T1000 (cell line): ENCODE results near the gene CCN2.

Experiments used
- DNase-seq: peaks from one replicate; lab custom pipeline; 2025; ENCODE audit warnings: mixed read lengths; lab: John Stamatoyannopoulos, UW

The CCN2 gene

DNA sequence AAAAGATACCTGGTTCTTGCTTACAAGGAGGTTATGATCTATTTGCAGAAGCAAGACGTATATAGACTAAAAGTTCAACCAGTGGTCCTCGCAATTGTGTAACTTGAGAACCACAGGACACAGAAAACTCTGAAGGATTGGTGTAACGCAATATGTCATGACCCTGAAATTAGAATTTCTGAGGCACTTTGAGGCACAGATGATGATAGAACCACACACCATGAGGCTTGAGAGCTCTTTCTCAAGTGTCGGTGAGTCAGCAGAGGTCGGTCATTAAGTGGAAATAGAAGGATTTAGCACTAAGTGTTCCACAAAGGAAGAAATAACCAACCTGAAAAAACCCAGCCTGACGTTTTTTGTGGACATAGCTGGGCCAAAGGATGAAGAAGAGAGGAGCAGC, 15.3 kb upstream of the CCN2 start:
- no peak for DNase-seq

DNA sequence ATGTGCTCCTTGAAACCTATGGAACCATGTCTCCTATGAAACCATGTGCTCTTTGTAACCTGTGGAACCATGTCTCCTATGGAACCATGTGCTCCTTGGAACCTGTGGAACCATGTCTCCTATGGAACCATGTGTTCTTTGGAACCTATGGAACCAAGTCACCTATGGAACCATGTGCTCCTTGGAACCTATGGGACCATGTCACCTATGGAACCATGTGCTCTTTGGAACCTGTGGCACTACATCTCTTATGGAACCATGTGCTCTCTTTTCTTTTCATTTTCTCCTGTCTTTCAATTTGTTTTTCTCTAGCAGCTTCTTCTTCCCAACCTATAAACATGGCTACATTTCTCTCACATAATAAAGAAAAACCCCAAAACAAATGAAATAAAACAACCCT, 11.9 kb upstream of the CCN2 start:
- no peak for DNase-seq

GRCh38 chr6:131960371-131961133, 9.4 kb upstream of the CCN2 start:
- DNase-seq, result no peak

DNA sequence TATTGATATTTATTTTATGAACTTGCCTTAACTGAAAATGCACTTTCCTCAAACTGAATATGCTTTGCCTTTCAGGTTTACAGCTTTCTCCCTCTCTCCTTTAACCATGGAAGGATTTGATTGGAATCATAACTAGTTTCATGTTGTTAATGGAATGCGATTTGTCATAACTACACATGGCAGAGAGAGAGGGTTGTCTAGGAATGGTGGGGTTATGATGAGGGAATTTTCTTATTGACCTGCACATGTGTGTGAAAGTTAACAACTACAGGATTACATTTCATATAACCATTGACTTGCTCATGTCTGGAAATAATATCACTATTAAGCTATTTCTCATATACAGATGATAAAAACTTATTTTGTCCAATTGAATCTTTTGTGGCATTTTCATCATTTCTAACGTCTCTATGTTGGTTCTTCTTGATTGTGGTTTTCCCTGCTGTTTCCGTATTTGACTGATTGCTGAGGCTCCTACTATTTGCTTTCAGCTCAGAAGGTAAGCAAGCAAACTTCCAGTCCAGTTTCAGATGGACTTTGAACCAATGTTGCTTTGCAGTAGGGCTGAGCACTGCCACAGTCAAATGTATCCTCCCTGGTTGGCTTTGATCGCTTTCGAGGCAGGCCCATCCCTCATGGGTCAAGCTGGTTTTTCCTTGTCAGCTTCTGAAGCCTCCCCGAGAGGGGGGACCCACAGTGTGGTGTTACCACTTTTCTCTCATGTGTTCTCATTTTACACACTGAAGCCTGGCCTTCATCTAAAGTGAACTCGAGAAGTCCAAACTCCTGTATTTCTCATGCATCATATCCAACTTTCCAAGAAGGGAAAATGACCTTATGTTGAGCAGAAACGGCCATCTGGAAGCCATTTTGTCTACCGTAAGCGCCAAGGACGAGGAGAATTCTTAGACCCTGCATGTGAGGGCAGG, 7.6 kb upstream of the CCN2 start:
- DNase-seq, result no peak

DNA sequence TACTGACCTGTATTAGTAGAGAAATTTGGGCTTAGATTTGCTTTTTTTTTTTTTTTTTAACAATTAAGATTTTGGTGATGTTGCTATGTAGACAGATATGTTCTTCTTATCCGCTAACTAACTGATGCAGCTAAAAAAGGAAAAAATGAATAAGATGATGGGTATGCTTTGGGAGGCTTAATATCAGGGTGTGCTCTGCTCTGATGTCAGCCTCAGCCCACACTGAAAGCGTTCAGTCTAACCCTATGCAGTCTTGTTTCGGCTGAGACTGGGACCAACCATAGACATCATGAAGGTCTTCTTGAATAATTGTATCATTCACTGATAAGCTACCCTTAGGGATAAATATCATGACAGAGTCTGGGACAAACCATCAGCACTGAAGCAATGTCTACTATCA, 6.9 kb upstream of the CCN2 start:
- DNase-seq, result no peak

DNA sequence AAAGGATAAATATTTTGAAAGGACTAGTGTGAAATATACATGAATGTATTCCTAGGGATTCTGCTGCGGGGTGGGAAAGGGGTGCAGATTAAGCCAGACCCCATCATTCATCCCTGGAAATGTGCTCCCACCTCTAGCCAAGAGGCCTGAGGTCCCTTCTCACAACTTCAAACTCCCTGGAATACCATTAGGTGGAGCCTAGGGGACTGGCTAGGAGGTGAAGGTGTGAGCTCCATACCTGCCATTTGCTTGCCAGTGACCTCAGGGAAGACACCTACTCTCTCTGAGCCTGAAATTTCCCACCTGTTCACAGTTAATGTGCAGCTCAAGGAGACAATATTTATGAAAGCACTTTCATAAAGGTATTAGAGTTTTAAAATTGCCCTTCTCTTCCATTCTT, 4.7 kb upstream of the CCN2 start:
- DNase-seq, result no peak

DNA sequence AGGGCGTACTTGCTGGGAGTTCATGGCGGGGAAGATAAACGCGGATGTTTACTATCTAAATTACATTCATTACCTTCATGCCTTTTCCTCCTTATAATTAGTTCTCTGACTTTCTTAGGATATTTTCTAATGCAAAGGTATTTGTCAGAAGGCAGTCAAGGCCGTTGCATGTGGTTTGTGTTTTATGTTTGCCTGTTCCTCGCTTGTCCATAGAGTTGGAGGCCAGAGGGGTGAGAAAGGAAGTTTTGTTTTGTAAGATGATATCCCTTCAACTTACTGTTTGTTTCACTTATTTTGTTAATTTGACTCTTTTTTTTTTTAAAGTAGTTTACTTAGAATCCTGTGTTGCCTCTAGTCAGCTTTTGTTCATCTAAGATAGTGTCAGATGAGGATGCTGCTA, 4.0 kb upstream of the CCN2 start:
- DNase-seq, result no peak

GRCh38 chr6:131954775-131955107, 3.6 kb upstream of the CCN2 start:
- peak; percentile 21 for DNase-seq

GRCh38 chr6:131954059-131954774, 3.0 kb upstream of the CCN2 start:
- DNase-seq, result no peak

GRCh38 chr6:131952886-131953509, 1.8 kb upstream of the CCN2 start:
- no peak for DNase-seq

DNA sequence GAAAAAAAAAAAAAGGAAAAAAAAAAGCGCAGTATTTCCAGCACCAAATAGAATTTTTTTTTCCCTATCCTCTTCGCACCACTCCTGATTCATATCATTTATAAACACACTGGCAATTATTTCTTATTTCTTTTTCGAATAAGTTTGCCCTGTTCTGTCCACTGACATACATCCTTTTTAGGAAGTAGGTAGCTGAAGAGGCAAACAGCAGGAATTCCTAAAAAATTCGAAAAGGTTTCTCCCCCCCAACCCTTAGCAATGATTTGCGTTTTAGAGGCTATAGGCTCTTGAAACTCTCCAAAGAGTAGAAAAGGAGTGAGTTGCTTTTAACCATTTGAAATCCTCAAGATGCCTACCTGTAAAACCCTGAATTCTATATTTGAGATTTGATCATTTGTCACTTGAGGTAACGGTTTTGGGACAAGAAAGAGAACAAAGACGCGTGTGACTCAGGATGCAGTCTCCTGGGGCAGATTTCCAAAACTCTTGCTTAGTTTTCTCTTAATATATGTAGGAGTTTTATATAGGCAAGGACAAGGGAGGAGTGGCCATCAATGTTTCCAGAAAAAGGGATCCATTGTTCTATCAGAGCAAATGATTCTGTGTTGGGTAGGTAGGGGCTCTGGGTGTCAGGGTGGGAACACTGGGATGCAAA, 531 bp upstream of the CCN2 start:
- no peak for DNase-seq

- peak; percentile 69 for DNase-seq
Measured at GRCh38 chr6:131949909-131950766, 1.0 kb downstream of the CCN2 start.

GRCh38 chr6:131949620-131949908, 1.6 kb downstream of the CCN2 start:
- DNase-seq, result no peak

GRCh38 chr6:131948692-131949619, 2.2 kb downstream of the CCN2 start:
- DNase-seq, result no peak

GRCh38 chr6:131947986-131948661, 3.0 kb downstream of the CCN2 start:
- no peak for DNase-seq

GRCh38 chr6:131946992-131947955, 3.9 kb downstream of the CCN2 start:
- no peak for DNase-seq

GRCh38 chr6:131946404-131946991, 4.7 kb downstream of the CCN2 start:
- peak; percentile 10 for DNase-seq

DNA sequence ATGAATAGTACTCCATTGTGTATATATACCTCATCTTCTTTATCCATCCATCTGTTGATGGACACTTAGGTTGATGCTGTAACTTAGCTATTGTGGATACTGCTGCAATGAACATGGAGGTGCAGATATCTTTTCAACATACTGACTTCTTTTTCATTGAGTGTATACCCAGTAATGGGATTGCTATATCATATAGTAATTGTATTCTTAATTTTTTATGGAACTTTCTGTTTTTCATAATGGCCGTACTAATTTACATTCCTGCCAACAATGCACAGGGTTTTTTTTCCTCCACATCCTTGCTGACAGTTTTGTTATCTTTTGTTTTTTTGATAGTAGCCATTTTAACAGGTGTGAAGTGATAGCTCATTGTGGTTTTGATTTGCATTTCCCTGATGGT, 5.2 kb downstream of the CCN2 start:
- DNase-seq, result no peak
